Endothelial cell (in vitro differentiated cells): Measurements from ENCODE around the gene SLC9A3. TPM values are rescaled to one million over a fixed set of nuclear protein-coding genes. Genes with fewer than 3 reads are reported as not detected.

ENCODE experiments used
- DNase-seq: peaks from one replicate; pipeline ENCODE4 v3.0.0; 2021; ENCODE audit warnings: low spot score
- H3K27ac Mint-ChIP-seq: one replicate; pipeline ENCODE4 v1.8.0; 2021; ENCODE audit warnings: mixed read lengths, inconsistent platforms; ENCODE audit not compliant: unreplicated experiment
- H3K27me3 Mint-ChIP-seq: one replicate; pipeline ENCODE4 v1.8.0; 2021; ENCODE audit warnings: mild to moderate bottlenecking, moderate library complexity, mixed read lengths, inconsistent platforms; ENCODE audit not compliant: unreplicated experiment
- H3K36me3 Mint-ChIP-seq: one replicate; pipeline ENCODE4 v1.8.0; 2021; ENCODE audit warnings: mild to moderate bottlenecking, low read depth, mixed read lengths, inconsistent platforms; ENCODE audit not compliant: unreplicated experiment
- H3K4me1 Mint-ChIP-seq: one replicate; pipeline ENCODE4 v1.8.0; 2021; ENCODE audit warnings: mild to moderate bottlenecking, mixed read lengths, inconsistent platforms; ENCODE audit not compliant: unreplicated experiment
- H3K4me3 Mint-ChIP-seq: one replicate; pipeline ENCODE4 v1.8.0; 2021; ENCODE audit warnings: mild to moderate bottlenecking, mixed read lengths, inconsistent platforms; ENCODE audit not compliant: unreplicated experiment
- H3K9me3 Mint-ChIP-seq: one replicate; pipeline ENCODE4 v1.8.0; 2021; ENCODE audit warnings: mixed read lengths, inconsistent platforms; ENCODE audit not compliant: unreplicated experiment
- total RNA-seq: library from RNA; stranded (reverse); fragmentation: NEBNext Ultra II Directional; extraction: Animal tissue kit (Norgen Biotek cat#: 25700); gene quantifications from one replicate; pipeline ENCODE4 v1.2.1, GENCODE V29; 2021; ENCODE audit not compliant: unreplicated experiment
- TF ChIP-seq, protein P1 (sequence below): fragments of 200-600 bp; sonication (generic); IDR thresholded peaks from one replicate; pipeline ENCODE4 v1.5.0; 2021; ENCODE audit warnings: antibody characterized with exemption; ENCODE audit not compliant: unreplicated experiment

Gene SLC9A3
- total RNA-seq, 1 donor from 2014 or later, result 1.1 TPM

GRCh38 chr5:428754-429452 lies 95.3 kb downstream of the SLC9A3 start:
- TF ChIP-seq, protein P1, sequence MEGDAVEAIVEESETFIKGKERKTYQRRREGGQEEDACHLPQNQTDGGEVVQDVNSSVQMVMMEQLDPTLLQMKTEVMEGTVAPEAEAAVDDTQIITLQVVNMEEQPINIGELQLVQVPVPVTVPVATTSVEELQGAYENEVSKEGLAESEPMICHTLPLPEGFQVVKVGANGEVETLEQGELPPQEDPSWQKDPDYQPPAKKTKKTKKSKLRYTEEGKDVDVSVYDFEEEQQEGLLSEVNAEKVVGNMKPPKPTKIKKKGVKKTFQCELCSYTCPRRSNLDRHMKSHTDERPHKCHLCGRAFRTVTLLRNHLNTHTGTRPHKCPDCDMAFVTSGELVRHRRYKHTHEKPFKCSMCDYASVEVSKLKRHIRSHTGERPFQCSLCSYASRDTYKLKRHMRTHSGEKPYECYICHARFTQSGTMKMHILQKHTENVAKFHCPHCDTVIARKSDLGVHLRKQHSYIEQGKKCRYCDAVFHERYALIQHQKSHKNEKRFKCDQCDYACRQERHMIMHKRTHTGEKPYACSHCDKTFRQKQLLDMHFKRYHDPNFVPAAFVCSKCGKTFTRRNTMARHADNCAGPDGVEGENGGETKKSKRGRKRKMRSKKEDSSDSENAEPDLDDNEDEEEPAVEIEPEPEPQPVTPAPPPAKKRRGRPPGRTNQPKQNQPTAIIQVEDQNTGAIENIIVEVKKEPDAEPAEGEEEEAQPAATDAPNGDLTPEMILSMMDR, result no peak
- Mint-ChIP-seq H3K4me3 (peak overlapping the region; percentile 67), H3K4me1 (peaks cover 9% of the 10 kb centered on the region), H3K36me3 (peaks cover 9% of the 10 kb centered on the region), H3K27me3 (peaks cover 13% of the 10 kb centered on the region), H3K27ac (peak overlapping the region; percentile 46), H3K9me3 (no peaks in the 10 kb centered on the region)
- DNase-seq, result peak; percentile 39

DNA sequence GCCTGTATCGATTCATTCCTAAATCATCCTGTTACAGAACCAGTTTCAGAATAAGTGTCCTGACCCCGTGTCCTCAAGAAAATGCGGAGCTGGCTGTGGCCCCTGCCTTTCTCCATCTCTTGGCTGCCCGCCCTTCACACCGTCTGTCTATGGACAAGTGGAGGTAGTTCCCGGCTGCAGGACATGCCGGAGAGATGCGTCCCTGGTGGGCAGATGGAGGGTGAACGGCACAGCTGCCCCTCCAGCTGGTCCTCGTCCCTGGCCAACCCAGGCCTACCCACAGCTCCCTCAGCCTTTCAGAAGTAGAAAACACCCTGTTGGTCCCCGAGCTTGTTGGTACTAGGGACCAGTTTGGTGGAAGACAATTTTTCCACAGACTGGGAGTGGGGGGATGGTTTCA lies 96.0 kb downstream of the SLC9A3 start:
- peaks cover 9% of the 10 kb centered on the region for H3K4me1 Mint-ChIP-seq
- H3K36me3 Mint-ChIP-seq, result peaks cover 13% of the 10 kb centered on the region
- no peak overlapping the region for H3K27ac Mint-ChIP-seq
- peak overlapping the region; percentile 2 for H3K4me3 Mint-ChIP-seq
- DNase-seq, result no peak
- TF ChIP-seq, protein P1, result no peak
- H3K27me3 Mint-ChIP-seq, result peaks cover 13% of the 10 kb centered on the region
- H3K9me3 Mint-ChIP-seq, result no peaks in the 10 kb centered on the region

- Mint-ChIP-seq H3K36me3 (peaks cover 12% of the 10 kb centered on the region), H3K27me3 (peaks cover 13% of the 10 kb centered on the region), H3K27ac (no peak overlapping the region), H3K4me3 (peak overlapping the region; percentile 2), H3K9me3 (no peaks in the 10 kb centered on the region), H3K4me1 (peaks cover 9% of the 10 kb centered on the region)
- TF ChIP-seq, protein P1, result no peak
- DNase-seq, result no peak
Observed at GRCh38 chr5:427415-428087, 96.7 kb downstream of the SLC9A3 start.

- Mint-ChIP-seq H3K36me3 (peaks cover 7% of the 10 kb centered on the region), H3K27me3 (peaks cover 13% of the 10 kb centered on the region), H3K9me3 (no peaks in the 10 kb centered on the region), H3K4me3 (no peak overlapping the region), H3K4me1 (peaks cover 9% of the 10 kb centered on the region), H3K27ac (peak overlapping the region; percentile 28)
- DNase-seq, result no peak
- TF ChIP-seq, protein P1, result no peak
Observed at GRCh38 chr5:426392-426976, 97.8 kb downstream of the SLC9A3 start.

GRCh38 chr5:425714-426113 lies 98.5 kb downstream of the SLC9A3 start:
- TF ChIP-seq, protein P1, result no peak
- no peak overlapping the region for H3K27ac Mint-ChIP-seq
- no peak overlapping the region for H3K4me3 Mint-ChIP-seq
- peaks cover 15% of the 10 kb centered on the region for H3K27me3 Mint-ChIP-seq
- DNase-seq, result no peak
- H3K36me3 Mint-ChIP-seq, result peaks cover 7% of the 10 kb centered on the region
- H3K9me3 Mint-ChIP-seq, result no peaks in the 10 kb centered on the region
- H3K4me1 Mint-ChIP-seq, result peaks cover 9% of the 10 kb centered on the region
